Common myeloid progenitor, CD34-positive (primary cell): Measurements from ENCODE around the gene ZNF699.

Source experiments
- CTCF ChIA-PET: fragments of 350-600 bp; sonication (Branson Sonifier 250); formaldehyde crosslinking; loops from one replicate; lab custom pipeline; 2021; ENCODE audit warnings: antibody characterized with exemption; lab: Charles Lee
- POLR2A ChIA-PET: fragments of 350-600 bp; sonication (Branson Sonifier 250); formaldehyde crosslinking; loops from one replicate; lab custom pipeline; 2021; ENCODE audit warnings: antibody characterized with exemption; lab: Charles Lee
- DNase-seq, 3 donors: peaks; one replicate each; pipeline versions ENCODE4 v3.0.0 to v3.0.0-alpha.2; 2013
- H3K27ac ChIP-seq, 2 experiments: 1 replicate in 1 of 2; 2 replicates in 1 of 2; pipeline ENCODE4 v1.7.0; 2013; ENCODE audit warnings: inconsistent platforms in 2 of 2, low read length in 2 of 2, mild to moderate bottlenecking in 2 of 2, low read depth in 1 of 2, moderate library complexity in 1 of 2; ENCODE audit not compliant: severe bottlenecking in 2 of 2, insufficient read depth in 1 of 2, poor library complexity in 1 of 2
- H3K27me3 ChIP-seq, 5 experiments: replicated peaks in 2 of 5; 1 replicate in 3 of 5; 2 replicates in 2 of 5; pipeline versions ENCODE4 v1.6.1 to v1.7.0; 2013; ENCODE audit warnings: low read length in 4 of 5, mild to moderate bottlenecking in 2 of 5, moderate library complexity in 2 of 5, inconsistent platforms in 1 of 5; ENCODE audit not compliant: insufficient read depth in 5 of 5, control insufficient read depth in 4 of 5
- H3K36me3 ChIP-seq, 4 experiments: 1 replicate in 2 of 4; 2 replicates in 2 of 4; pipeline versions ENCODE4 v1.6.1 to v1.7.0; 2013; ENCODE audit warnings: low read length in 3 of 4, control low read depth in 1 of 4, mild to moderate bottlenecking in 1 of 4; ENCODE audit not compliant: control insufficient read depth in 4 of 4, insufficient read depth in 4 of 4
- H3K4me1 ChIP-seq, 4 experiments: 1 replicate in 3 of 4; 2 replicates in 1 of 4; pipeline versions ENCODE4 v1.6.1 to v1.7.1; 2013; ENCODE audit warnings: low read length in 3 of 4, mild to moderate bottlenecking in 3 of 4, control low read depth in 1 of 4, inconsistent platforms in 1 of 4, moderate library complexity in 1 of 4; ENCODE audit not compliant: control insufficient read depth in 4 of 4, insufficient read depth in 4 of 4; ENCODE audit errors: control extremely low read depth in 1 of 4
- H3K4me3 ChIP-seq, 7 experiments: 1 replicate in 4 of 7; 2 replicates in 3 of 7; pipeline versions ENCODE4 v1.5.1 to v1.7.0; 2013; ENCODE audit warnings: mild to moderate bottlenecking in 7 of 7, low read length in 6 of 7, moderate library complexity in 6 of 7, inconsistent platforms in 2 of 7, low read depth in 2 of 7, control low read depth in 1 of 7; ENCODE audit not compliant: insufficient read depth in 4 of 7, control insufficient read depth in 1 of 7; ENCODE audit errors: extremely low read depth in 1 of 7
- H3K9me3 ChIP-seq, 5 experiments: 1 replicate in 4 of 5; 2 replicates in 1 of 5; pipeline versions ENCODE4 v1.6.1 to v1.7.1; 2013; ENCODE audit warnings: low read length in 4 of 5, mild to moderate bottlenecking in 2 of 5, inconsistent platforms in 1 of 5, low read depth in 1 of 5, moderate library complexity in 1 of 5; ENCODE audit not compliant: control insufficient read depth in 4 of 5, insufficient read depth in 2 of 5; ENCODE audit errors: control extremely low read depth in 1 of 5
- WGBS: methylation state at CpG from one replicate; pipeline ENCODE4 v1.1.5; 2013; ENCODE audit not compliant: insufficient coverage; 5-methylcytosine and 5-hydroxymethylcytosine counted together

The ZNF699 gene

GRCh38 chr19:9345005-9345404 is 35.4 kb upstream of the ZNF699 start:
- no peak for DNase-seq
- no peak overlapping the region for H3K27ac ChIP-seq
- H3K4me3 ChIP-seq: no peak overlapping the region
- no CpG with 5 or more reads among the region's 2 CpGs for WGBS
- H3K9me3 ChIP-seq: peaks cover 36 to 85% (median 49%) of the 10 kb centered on the region in 5 experiments
- peaks cover 27 to 54% (median 33%) of the 10 kb centered on the region in 4 experiments for H3K36me3 ChIP-seq
- no peaks in the 10 kb centered on the region for H3K27me3 ChIP-seq
- ChIA-PET CTCF (no interaction called here), POLR2A (no interaction called here)
- H3K4me1 ChIP-seq: no peaks in the 10 kb centered on the region

GRCh38 chr19:9342610-9343304 is 33.1 kb upstream of the ZNF699 start:
- Histone ChIP-seq H3K27ac (no peak overlapping the region), H3K36me3 (peaks cover 33 to 67% (median 48%) of the 10 kb centered on the region in 4 experiments), H3K4me3 (no peak overlapping the region), H3K27me3 (no peaks in the 10 kb centered on the region), H3K4me1 (no peaks in the 10 kb centered on the region), H3K9me3 (peaks cover 38 to 89% (median 55%) of the 10 kb centered on the region in 5 experiments)
- ChIA-PET POLR2A (no interaction called here), CTCF (no interaction called here)
- 100% methylated on average over 2 of the region's 6 CpGs for WGBS
- peak in 1 of 3 donors; percentile 3 for DNase-seq

GRCh38 chr19:9329999-9330398 is 20.4 kb upstream of the ZNF699 start:
- CTCF ChIA-PET: no interaction called here
- Histone ChIP-seq H3K4me1 (no peaks in the 10 kb centered on the region), H3K4me3 (peak overlapping the region in 1 of 7 experiments; percentile 11), H3K9me3 (peaks cover 22 to 82% (median 58%) of the 10 kb centered on the region in 5 experiments), H3K27ac (no peak overlapping the region), H3K36me3 (peaks cover 19 to 67% (median 35%) of the 10 kb centered on the region in 4 experiments), H3K27me3 (no peaks in the 10 kb centered on the region)
- POLR2A ChIA-PET: no interaction called here
- DNase-seq: peak in 1 of 3 donors; percentile 19

DNA sequence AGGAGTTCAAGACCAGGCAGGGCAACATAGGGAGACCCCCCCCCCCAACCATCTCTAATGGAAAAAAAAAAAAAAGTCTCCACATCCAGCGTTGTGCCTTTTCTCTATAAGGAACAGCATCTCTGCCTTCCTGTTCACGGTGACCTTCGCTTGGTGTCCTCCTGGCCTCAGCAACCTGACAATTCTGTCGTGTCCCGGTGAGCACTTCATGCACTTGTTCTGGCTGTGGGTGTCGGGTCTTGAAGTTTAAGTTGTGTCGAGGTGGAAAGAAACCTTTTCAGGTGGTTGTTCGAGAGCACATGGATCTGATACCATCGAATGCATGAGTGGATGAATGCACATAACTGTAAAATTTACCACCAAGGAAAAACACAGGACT is 14.9 kb upstream of the ZNF699 start:
- ChIA-PET CTCF (interaction anchor here (1.2 kb wide), 1 partner anchor 8 kb away, joined by 3 read pairs; no protein-coding TSS in a partner anchor), POLR2A (interaction anchor here (0.9 kb wide), 1 partner anchor 111 kb away, joined by 5 read pairs; the partner anchor contains the start of gene ZNF266)
- no peaks in the 10 kb centered on the region for H3K27me3 ChIP-seq
- H3K4me3 ChIP-seq: peak overlapping the region; percentile 49 to 88 (median 77)
- peaks cover 8 to 42% (median 32%) of the 10 kb centered on the region in 5 experiments for H3K9me3 ChIP-seq
- peaks cover 0 to 13% (median 6%) of the 10 kb centered on the region in 4 experiments for H3K4me1 ChIP-seq
- 41% methylated on average over 5 of the region's 9 CpGs for WGBS
- peaks cover 5 to 28% (median 18%) of the 10 kb centered on the region in 4 experiments for H3K36me3 ChIP-seq
- H3K27ac ChIP-seq: peak overlapping the region; percentile 58 to 89
- no peak for DNase-seq

GRCh38 chr19:9323919-9324583 is 14.4 kb upstream of the ZNF699 start, which contains the start of gene ZNF559:
Gene ZNF559, plus strand, starts transcription at chr19:9324179. Its CDS starts 14,371 bp downstream, at chr19:9338550.
- Histone ChIP-seq H3K27ac (peak within 1 kb of the TSS; percentile 58 to 89), H3K4me1 (peaks cover 0 to 13% (median 6%) of the 10 kb centered on the region in 4 experiments), H3K4me3 (peak within 1 kb of the TSS; percentile 49 to 88 (median 80)), H3K27me3 (no peaks in the 10 kb centered on the region), H3K36me3 (peaks cover 5 to 26% (median 18%) of the 10 kb centered on the region in 4 experiments), H3K9me3 (peaks cover 6 to 38% (median 27%) of the 10 kb centered on the region in 5 experiments)
- ChIA-PET POLR2A (interaction anchor here (0.9 kb wide), 1 partner anchor 112 kb away, joined by 5 read pairs; the partner anchor contains the start of gene ZNF266), CTCF (interaction anchor here (1.2 to 1.9 kb wide), 3 partner anchors 9 to 12 kb away, joined by 3 to 9 read pairs (median 5); no protein-coding TSS in a partner anchor)
- DNase-seq: peak; percentile 97 to 99 (median 99)
- WGBS: 0% methylated on average over 40 of the region's 48 CpGs

DNA sequence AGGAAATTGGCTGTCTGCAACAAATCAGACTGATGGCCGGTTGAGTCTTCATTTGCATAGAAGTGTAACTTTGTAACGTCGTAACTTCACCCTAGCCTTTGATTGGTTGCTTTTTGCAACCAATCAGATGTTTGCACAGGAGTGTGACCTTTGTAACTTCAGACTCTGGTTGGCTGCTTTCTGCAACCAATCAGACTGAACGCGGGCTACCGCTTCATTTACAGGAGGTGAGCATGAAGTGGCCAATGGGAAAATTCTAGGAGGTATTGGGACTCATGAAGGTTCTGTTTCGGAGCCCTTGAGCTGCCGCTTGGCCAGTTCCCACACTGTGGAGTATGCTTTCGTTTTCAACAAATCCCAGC is 13.9 kb upstream of the ZNF699 start:
- CTCF ChIA-PET: interaction anchor here (1.2 to 1.9 kb wide), 3 partner anchors 9 to 12 kb away, joined by 3 to 9 read pairs (median 5); no protein-coding TSS in a partner anchor
- peak in 1 of 3 donors; percentile 79 for DNase-seq

More for the DNA sequence above, 13.9 kb upstream of the ZNF699 start:
- POLR2A ChIA-PET: interaction anchor here (0.9 kb wide), 1 partner anchor 112 kb away, joined by 5 read pairs; the partner anchor contains the start of gene ZNF266
- WGBS: 0% methylated on average over 9 of the region's 9 CpGs
- Histone ChIP-seq H3K36me3 (peaks cover 2 to 23% (median 15%) of the 10 kb centered on the region in 4 experiments), H3K9me3 (peaks cover 1 to 33% (median 23%) of the 10 kb centered on the region in 5 experiments), H3K4me1 (peaks cover 0 to 13% (median 6%) of the 10 kb centered on the region in 4 experiments), H3K27me3 (no peaks in the 10 kb centered on the region), H3K4me3 (peak overlapping the region; percentile 49 to 88 (median 80)), H3K27ac (peak overlapping the region in 1 of 2 experiments; percentile 89)
